ENCODE measurements around the gene STK10. TPM values are rescaled to one million over a fixed set of nuclear protein-coding genes. Genes with fewer than 3 reads are reported as not detected.

STK10 gene
- polyA plus RNA-seq, 1 donor (not counting 4 experiments of a cell fraction or from before 2014, with no cell fraction given): 19.8 TPM

- H3K27me3 ChIP-seq (ENCODE audit: control insufficient read depth, extremely low read depth, insufficient read depth, low read length): no peaks in the 10 kb centered on the region
- no peaks in the 10 kb centered on the region for H3K9me1 ChIP-seq (ENCODE audit: control insufficient read depth, extremely low read depth, insufficient read depth, low read length)
- peaks cover 24 to 38% of the 10 kb centered on the region in 2 experiments for H3K36me3 ChIP-seq (ENCODE audit: control insufficient read depth in 2 of 2, extremely low read depth in 1 of 2, insufficient read depth in 2 of 2, low read length in 2 of 2)
- no peaks in the 10 kb centered on the region for H3K9me3 ChIP-seq (ENCODE audit: control insufficient read depth, low read depth, low read length)
- H3K4me2 ChIP-seq (ENCODE audit: control insufficient read depth, extremely low read depth, insufficient read depth, low read depth, low read length): no peak overlapping the region
- no peak for FAIRE-seq
- H2AFZ ChIP-seq (ENCODE audit: control insufficient read depth, low read length): no peak overlapping the region
- no peak overlapping the region for H3K27ac ChIP-seq (ENCODE audit: control insufficient read depth, insufficient read depth, low read length)
- no peak overlapping the region for H3K4me3 ChIP-seq (ENCODE audit: control insufficient read depth in 2 of 3, extremely low read depth in 1 of 3, insufficient read depth in 2 of 3, low read depth in 1 of 3, low read length in 3 of 3)
- dilution Hi-C loops (cut with MboI; ENCODE audit: extremely low pct_ligation_motif_present, low sequenced_read_pairs): no loop called here
- no peak for TF ChIP-seq EZH2 (IDR thresholded peaks at IDR 0.05; ENCODE audit: low read length)
- TF ChIP-seq, protein P1, sequence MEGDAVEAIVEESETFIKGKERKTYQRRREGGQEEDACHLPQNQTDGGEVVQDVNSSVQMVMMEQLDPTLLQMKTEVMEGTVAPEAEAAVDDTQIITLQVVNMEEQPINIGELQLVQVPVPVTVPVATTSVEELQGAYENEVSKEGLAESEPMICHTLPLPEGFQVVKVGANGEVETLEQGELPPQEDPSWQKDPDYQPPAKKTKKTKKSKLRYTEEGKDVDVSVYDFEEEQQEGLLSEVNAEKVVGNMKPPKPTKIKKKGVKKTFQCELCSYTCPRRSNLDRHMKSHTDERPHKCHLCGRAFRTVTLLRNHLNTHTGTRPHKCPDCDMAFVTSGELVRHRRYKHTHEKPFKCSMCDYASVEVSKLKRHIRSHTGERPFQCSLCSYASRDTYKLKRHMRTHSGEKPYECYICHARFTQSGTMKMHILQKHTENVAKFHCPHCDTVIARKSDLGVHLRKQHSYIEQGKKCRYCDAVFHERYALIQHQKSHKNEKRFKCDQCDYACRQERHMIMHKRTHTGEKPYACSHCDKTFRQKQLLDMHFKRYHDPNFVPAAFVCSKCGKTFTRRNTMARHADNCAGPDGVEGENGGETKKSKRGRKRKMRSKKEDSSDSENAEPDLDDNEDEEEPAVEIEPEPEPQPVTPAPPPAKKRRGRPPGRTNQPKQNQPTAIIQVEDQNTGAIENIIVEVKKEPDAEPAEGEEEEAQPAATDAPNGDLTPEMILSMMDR (optimal IDR thresholded peaks at IDR 0.05 in 1 of 3, IDR thresholded peaks at IDR 0.05 in 1 of 3, conservative IDR thresholded peaks at IDR 0.05 in 1 of 3; ENCODE audit: extremely low read depth in 1 of 3, insufficient read depth in 2 of 3, low read length in 3 of 3): no peak
- no peak overlapping the region for H3K9ac ChIP-seq (ENCODE audit: control insufficient read depth, extremely low read depth, insufficient read depth, low read length)
- no peaks in the 10 kb centered on the region for H3K4me1 ChIP-seq (ENCODE audit: control insufficient read depth, extremely low read depth, insufficient read depth, low read length)
- H4K20me1 ChIP-seq (ENCODE audit: control insufficient read depth, extremely low read depth, insufficient read depth, low read length): no peaks in the 10 kb centered on the region
- H3K79me2 ChIP-seq (ENCODE audit: control insufficient read depth, insufficient read depth, low read length): no peaks in the 10 kb centered on the region
- no peak for DNase-seq (ENCODE audit: low read depth, low spot score)
Observed at GRCh38 chr5:172077664-172078425, 110.2 kb downstream of the STK10 start.

- Histone ChIP-seq H3K79me2 (ENCODE audit: control insufficient read depth, insufficient read depth, low read length) (no peaks in the 10 kb centered on the region), H4K20me1 (ENCODE audit: control insufficient read depth, extremely low read depth, insufficient read depth, low read length) (no peaks in the 10 kb centered on the region), H3K4me1 (ENCODE audit: control insufficient read depth, extremely low read depth, insufficient read depth, low read length) (no peaks in the 10 kb centered on the region), H2AFZ (ENCODE audit: control insufficient read depth, low read length) (no peak overlapping the region), H3K36me3 (ENCODE audit: control insufficient read depth in 2 of 2, extremely low read depth in 1 of 2, insufficient read depth in 2 of 2, low read length in 2 of 2) (peaks cover 19 to 29% of the 10 kb centered on the region in 2 experiments), H3K27me3 (ENCODE audit: control insufficient read depth, extremely low read depth, insufficient read depth, low read length) (no peaks in the 10 kb centered on the region), H3K4me2 (ENCODE audit: control insufficient read depth, extremely low read depth, insufficient read depth, low read depth, low read length) (no peak overlapping the region), H3K9me1 (ENCODE audit: control insufficient read depth, extremely low read depth, insufficient read depth, low read length) (no peaks in the 10 kb centered on the region), H3K9me3 (ENCODE audit: control insufficient read depth, low read depth, low read length) (no peaks in the 10 kb centered on the region), H3K27ac (ENCODE audit: control insufficient read depth, insufficient read depth, low read length) (no peak overlapping the region), H3K4me3 (ENCODE audit: control insufficient read depth in 2 of 3, extremely low read depth in 1 of 3, insufficient read depth in 2 of 3, low read depth in 1 of 3, low read length in 3 of 3) (no peak overlapping the region), H3K9ac (ENCODE audit: control insufficient read depth, extremely low read depth, insufficient read depth, low read length) (no peak overlapping the region)
- no peak for FAIRE-seq
- no peak for TF ChIP-seq EZH2 (IDR thresholded peaks at IDR 0.05; ENCODE audit: low read length)
- TF ChIP-seq, protein P1 (optimal IDR thresholded peaks at IDR 0.05 in 1 of 3, IDR thresholded peaks at IDR 0.05 in 1 of 3, conservative IDR thresholded peaks at IDR 0.05 in 1 of 3; ENCODE audit: extremely low read depth in 1 of 3, insufficient read depth in 2 of 3, low read length in 3 of 3): no peak
- dilution Hi-C loops (cut with MboI; ENCODE audit: extremely low pct_ligation_motif_present, low sequenced_read_pairs): no loop called here
- no peak for DNase-seq (ENCODE audit: low read depth, low spot score)
Observed at GRCh38 chr5:172076761-172077244, 111.2 kb downstream of the STK10 start.
